Glomerular visceral epithelial cell (primary cell): ENCODE results near the gene MYOCD.
A peak's percentile ranks its signal among the peaks of the same experiment; 100 is the strongest.
"Not testable (repeated sequence)": the region's sequence is repeated elsewhere in the genome, so short reads cannot be mapped to it uniquely, and the experiment has no call there.

Experiments
- DNase-seq: peaks from one replicate; pipeline ENCODE4 v3.0.0-alpha.2; 2016; ENCODE audit errors: extremely low spot score

MYOCD gene

GRCh38 chr17:12665263-12666210, at the start of gene MYOCD:
Gene MYOCD, plus strand, starts transcription at chr17:12665890. Its CDS starts 299 bp downstream, at chr17:12666189.
- DNase-seq: peak; percentile 39

- DNase-seq: no peak
Observed at GRCh38 chr17:12616161-12616560, 49.5 kb upstream of the MYOCD start.

- no peak for DNase-seq
Observed at GRCh38 chr17:12618557-12618956, 47.1 kb upstream of the MYOCD start.

GRCh38 chr17:12619459-12620199, 46.1 kb upstream of the MYOCD start:
- DNase-seq: no peak

GRCh38 chr17:12620200-12620720, 45.4 kb upstream of the MYOCD start:
- DNase-seq: peak; percentile 16

GRCh38 chr17:12622726-12623125, 43.0 kb upstream of the MYOCD start:
- no peak for DNase-seq

- no peak for DNase-seq
Observed at GRCh38 chr17:12623220-12623848, 42.4 kb upstream of the MYOCD start.

GRCh38 chr17:12624211-12624610, 41.5 kb upstream of the MYOCD start:
- no peak for DNase-seq

GRCh38 chr17:12625092-12625491, 40.6 kb upstream of the MYOCD start:
- no peak for DNase-seq

- DNase-seq: peak; percentile 50
Observed at GRCh38 chr17:12627177-12627629, 38.5 kb upstream of the MYOCD start.

- DNase-seq: no peak
Observed at GRCh38 chr17:12627781-12628451, 37.8 kb upstream of the MYOCD start.

- no peak for DNase-seq
Observed at GRCh38 chr17:12631076-12631475, 34.6 kb upstream of the MYOCD start.

- DNase-seq: no peak
Observed at GRCh38 chr17:12632785-12633184, 32.9 kb upstream of the MYOCD start.

GRCh38 chr17:12634789-12635414, 30.8 kb upstream of the MYOCD start:
- DNase-seq: no peak

GRCh38 chr17:12635996-12636395, 29.7 kb upstream of the MYOCD start:
- not testable (repeated sequence) for DNase-seq

GRCh38 chr17:12637015-12637414, 28.7 kb upstream of the MYOCD start:
- peak; percentile 76 for DNase-seq

- no peak for DNase-seq
Observed at GRCh38 chr17:12637745-12638651, 27.7 kb upstream of the MYOCD start.

GRCh38 chr17:12640364-12640763, 25.3 kb upstream of the MYOCD start:
- DNase-seq: no peak

GRCh38 chr17:12641084-12641483, 24.6 kb upstream of the MYOCD start:
- no peak for DNase-seq

- DNase-seq: no peak
Observed at GRCh38 chr17:12642034-12642433, 23.7 kb upstream of the MYOCD start.
